ENCODE measurements around the gene PCDHGB3.
A peak's percentile ranks its signal among the peaks of the same experiment; 100 is the strongest.
"Not testable (repeated sequence)": the region's sequence is repeated elsewhere in the genome, so short reads cannot be mapped to it uniquely, and the experiment has no call there.

PCDHGB3 gene

DNA sequence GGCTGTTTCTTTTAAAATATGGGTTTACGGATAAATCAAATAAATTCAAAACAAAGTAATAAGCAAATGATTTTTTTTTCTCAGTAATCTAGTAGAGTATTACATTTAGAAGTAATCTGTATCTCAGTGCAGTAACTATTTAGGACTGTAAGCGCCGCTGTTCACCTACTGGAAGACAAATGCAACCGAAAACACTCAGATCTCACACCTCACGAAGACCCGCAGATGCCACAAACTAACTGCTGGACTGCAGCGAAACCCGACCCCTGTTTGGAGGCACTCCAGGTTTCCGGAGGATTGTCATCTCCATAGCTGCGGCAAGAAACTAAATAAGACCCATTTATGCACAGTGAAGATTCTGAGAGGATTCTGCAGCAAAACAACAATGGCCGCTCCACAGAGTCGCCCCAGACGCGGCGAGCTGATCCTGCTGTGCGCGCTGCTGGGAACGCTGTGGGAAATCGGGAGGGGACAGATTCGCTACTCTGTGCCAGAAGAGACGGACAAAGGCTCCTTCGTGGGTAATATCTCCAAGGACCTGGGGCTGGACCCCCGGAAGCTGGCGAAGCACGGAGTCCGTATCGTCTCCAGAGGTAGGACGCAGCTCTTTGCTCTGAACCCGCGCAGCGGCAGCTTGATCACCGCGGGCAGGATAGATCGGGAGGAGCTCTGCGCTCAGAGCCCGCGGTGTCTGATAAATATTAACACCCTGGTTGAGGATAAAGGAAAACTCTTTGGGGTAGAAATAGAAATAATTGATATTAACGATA, 22.6 kb downstream of the PCDHGB3 start, which contains the start of gene PCDHGA8:
Gene PCDHGA8 (plus strand): TSS at position 205 of the 770 bp plus-strand sequence. CDS start 181 bp downstream, at position 386.
- no peak for DNase-seq (ENCODE audit: low read depth)

DNA sequence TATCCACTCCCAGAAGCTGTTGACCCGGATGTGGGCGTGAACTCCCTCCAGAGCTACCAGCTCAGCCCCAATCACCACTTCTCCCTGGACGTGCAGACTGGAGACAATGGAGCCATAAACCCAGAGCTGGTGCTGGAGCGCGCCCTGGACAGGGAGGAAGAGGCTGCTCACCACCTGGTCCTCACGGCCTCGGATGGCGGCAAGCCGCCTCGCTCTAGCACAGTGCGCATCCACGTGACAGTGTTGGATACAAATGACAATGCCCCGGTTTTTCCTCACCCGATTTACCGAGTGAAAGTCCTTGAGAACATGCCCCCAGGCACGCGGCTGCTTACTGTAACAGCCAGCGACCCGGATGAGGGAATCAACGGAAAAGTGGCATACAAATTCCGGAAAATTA, 23.2 kb downstream of the PCDHGB3 start:
- no peak for DNase-seq (ENCODE audit: low read depth)

DNA sequence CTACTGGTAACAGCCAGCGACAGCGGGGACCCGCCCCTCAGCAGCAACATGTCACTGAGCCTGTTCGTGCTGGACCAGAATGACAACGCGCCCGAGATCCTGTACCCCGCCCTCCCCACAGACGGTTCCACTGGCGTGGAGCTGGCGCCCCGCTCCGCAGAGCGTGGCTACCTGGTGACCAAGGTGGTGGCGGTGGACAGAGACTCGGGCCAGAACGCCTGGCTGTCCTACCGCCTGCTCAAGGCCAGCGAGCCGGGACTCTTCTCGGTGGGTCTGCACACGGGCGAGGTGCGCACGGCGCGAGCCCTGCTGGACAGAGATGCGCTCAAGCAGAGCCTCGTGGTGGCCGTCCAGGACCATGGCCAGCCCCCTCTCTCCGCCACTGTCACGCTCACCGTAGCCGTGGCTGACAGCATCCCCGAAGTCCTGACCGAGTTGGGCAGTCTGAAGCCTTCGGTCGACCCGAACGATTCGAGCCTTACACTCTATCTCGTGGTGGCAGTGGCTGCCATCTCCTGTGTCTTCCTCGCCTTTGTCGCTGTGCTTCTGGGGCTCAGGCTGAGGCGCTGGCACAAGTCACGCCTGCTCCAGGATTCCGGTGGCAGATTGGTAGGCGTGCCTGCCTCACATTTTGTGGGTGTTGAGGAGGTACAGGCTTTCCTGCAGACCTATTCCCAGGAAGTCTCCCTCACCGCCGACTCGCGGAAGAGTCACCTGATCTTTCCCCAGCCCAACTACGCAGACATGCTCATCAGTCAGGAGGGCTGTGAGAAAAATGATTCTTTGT, 24.6 kb downstream of the PCDHGB3 start:
- DNase-seq (ENCODE audit: low read depth) = not testable (repeated sequence)

DNA sequence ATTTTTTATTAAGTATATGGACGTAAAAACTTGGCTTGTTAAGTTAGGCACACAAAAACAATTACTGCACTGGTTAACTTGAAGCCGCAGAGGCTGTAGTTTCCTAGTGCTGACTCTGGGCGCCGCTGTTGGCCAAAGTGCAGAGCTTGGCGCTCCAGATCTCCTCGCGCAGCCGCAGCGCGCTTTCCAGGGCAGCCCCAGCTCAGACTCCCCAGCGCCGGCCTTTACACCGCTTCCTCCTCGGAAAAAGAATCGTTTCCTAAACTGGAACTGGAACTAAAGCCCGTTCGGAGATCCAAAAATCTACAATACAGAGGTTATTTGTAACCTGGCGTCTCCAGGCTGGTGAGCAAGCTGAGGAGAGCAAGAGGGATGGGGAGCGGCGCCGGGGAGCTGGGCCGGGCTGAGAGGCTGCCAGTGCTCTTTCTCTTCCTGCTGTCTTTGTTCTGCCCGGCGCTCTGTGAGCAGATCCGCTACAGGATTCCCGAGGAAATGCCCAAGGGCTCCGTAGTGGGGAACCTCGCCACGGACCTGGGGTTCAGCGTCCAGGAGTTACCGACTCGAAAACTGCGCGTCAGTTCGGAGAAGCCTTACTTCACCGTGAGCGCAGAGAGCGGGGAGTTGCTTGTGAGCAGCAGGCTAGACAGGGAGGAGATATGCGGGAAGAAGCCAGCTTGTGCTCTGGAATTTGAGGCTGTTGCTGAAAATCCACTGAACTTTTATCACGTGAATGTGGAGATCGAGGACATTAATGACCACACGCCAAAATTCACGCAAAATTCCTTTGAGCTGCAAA, 27.9 kb downstream of the PCDHGB3 start, which contains the start of gene PCDHGB5:
Gene PCDHGB5 (plus strand): TSS at position 192 of the 796 bp plus-strand sequence. CDS start 181 bp downstream, at position 373.
- DNase-seq (ENCODE audit: low read depth) = peak; percentile 53

- DNase-seq (ENCODE audit: low read depth) = no peak
Measured at GRCh38 chr5:141398608-141399007, 28.6 kb downstream of the PCDHGB3 start.

GRCh38 chr5:141399555-141400258, 29.7 kb downstream of the PCDHGB3 start:
- DNase-seq (ENCODE audit: low read depth) = no peak

GRCh38 chr5:141402553-141403243, 32.7 kb downstream of the PCDHGB3 start, which contains the start of gene PCDHGA9:
PCDHGA9 (plus strand) TSS chr5:141402778; CDS start chr5:141402953, 175 bp downstream.
- no peak for DNase-seq (ENCODE audit: low read depth)

GRCh38 chr5:141403387-141403786, 33.3 kb downstream of the PCDHGB3 start:
- no peak for DNase-seq (ENCODE audit: low read depth)

- DNase-seq (ENCODE audit: low read depth) = peak; percentile 26
Measured at GRCh38 chr5:141407790-141408505, 37.9 kb downstream of the PCDHGB3 start, which contains the start of gene PCDHGB6. PCDHGB6 (plus strand) TSS chr5:141408021; CDS start chr5:141408203, 182 bp downstream.

DNA sequence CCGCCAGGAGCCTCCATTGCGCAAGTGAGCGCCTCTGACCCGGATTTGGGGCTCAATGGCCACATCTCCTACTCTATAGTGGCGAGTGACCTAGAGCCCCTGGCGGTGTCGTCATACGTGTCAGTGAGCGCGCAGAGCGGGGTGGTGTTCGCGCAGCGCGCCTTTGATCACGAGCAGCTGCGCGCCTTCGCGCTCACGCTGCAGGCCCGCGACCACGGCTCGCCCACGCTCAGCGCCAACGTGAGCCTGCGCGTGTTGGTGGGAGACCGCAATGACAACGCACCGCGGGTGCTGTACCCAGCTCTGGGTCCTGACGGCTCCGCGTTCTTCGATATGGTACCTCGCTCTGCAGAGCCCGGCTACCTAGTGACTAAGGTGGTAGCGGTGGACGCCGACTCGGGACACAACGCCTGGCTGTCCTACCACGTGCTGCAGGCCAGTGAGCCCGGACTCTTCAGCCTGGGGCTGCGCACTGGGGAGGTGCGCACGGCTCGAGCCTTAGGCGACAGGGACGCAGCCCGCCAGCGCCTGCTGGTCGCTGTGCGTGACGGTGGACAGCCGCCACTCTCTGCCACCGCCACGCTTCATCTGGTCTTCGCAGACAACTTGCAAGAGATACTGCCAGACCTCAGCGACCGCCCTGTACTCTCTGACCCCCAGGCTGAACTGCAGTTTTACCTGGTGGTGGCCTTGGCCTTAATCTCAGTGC, 39.7 kb downstream of the PCDHGB3 start:
- DNase-seq (ENCODE audit: low read depth) = no peak

DNA sequence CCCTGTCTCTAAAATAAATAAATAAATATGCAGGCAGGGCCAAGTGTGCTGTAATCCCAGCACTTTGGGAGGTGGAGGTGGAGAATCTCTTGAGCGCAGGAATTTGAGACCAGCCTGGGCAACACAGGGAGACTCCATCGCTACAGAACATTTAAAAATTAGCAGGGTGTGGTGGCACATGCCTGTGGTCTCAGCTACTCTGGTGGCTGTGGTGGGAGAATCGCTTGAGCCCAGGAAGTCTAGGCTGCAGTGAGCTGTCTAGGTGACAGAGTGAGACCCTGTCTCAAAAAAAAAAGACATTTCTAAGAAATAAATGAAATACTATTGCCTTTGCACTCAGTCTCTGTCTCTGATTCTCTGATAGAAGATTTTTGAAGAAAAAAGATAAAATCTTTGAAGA, 41.5 kb downstream of the PCDHGB3 start:
- no peak for DNase-seq (ENCODE audit: low read depth)

DNA sequence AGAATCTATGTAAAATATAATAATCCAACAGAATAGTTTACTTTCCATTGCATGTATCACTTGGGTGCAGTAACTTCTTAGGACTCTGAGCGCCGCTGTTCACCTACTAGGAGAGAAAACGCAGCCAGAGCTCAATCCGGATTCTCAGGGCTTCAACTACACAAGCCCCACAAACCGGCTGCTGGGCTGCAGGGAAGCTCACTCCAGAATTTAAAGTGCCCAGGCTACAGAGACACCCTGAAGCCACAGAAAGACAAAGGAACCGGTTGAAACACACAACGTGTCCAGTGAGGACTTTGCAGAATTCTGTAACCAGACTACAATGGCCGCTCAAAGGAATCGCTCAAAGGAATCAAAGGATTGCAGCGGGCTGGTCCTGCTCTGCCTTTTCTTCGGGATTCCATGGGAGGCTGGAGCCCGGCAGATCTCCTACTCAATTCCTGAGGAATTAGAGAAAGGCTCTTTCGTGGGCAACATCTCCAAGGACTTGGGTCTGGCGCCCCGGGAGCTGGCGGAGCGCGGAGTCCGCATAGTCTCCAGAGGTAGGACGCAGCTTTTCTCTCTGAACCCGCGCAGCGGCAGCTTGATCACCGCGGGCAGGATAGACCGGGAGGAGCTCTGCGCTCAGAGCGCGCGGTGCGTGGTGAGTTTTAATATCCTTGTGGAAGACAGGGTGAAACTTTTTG, 43.0 kb downstream of the PCDHGB3 start, which contains the start of gene PCDHGA10:
Gene PCDHGA10 (plus strand): TSS at position 134 of the 686 bp plus-strand sequence. CDS start 189 bp downstream, at position 323.
- DNase-seq (ENCODE audit: low read depth) = peak; percentile 67

- no peak for DNase-seq (ENCODE audit: low read depth)
Measured at GRCh38 chr5:141413540-141414069, 43.6 kb downstream of the PCDHGB3 start.

DNA sequence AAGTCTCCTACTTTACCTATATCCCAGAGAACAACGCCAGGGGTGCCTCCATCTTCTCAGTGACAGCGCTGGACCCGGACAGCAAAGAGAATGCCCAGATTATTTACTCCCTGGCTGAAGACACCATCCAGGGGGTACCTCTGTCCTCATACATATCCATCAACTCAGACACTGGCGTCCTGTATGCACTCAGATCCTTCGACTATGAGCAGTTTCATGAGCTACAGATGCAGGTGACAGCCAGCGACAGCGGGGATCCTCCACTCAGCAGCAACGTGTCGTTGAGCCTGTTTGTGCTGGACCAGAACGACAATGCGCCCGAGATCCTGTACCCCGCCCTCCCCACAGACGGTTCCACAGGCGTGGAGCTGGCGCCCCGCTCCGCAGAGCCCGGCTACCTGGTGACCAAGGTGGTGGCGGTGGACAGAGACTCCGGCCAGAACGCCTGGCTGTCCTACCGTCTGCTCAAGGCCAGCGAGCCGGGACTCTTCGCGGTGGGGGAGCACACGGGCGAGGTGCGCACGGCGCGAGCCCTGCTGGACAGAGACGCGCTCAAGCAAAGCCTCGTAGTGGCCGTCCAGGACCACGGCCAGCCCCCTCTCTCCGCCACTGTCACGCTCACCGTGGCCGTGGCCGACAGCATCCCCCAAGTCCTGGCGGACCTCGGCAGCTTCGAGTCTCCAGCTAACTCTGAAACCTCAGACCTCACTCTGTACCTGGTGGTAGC, 44.7 kb downstream of the PCDHGB3 start:
- DNase-seq (ENCODE audit: low read depth) = not testable (repeated sequence)

DNA sequence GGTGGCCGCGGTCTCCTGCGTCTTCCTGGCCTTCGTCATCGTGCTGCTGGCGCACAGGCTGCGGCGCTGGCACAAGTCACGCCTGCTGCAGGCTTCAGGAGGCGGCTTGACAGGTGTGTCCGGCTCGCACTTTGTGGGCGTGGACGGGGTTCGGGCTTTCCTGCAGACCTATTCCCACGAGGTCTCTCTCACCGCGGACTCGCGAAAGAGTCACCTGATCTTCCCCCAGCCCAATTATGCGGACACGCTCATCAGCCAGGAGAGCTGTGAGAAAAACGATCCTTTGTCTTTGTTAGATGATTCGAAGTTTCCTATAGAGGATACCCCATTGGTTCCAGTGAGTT, 45.2 kb downstream of the PCDHGB3 start:
- not testable (repeated sequence) for DNase-seq (ENCODE audit: low read depth)

DNA sequence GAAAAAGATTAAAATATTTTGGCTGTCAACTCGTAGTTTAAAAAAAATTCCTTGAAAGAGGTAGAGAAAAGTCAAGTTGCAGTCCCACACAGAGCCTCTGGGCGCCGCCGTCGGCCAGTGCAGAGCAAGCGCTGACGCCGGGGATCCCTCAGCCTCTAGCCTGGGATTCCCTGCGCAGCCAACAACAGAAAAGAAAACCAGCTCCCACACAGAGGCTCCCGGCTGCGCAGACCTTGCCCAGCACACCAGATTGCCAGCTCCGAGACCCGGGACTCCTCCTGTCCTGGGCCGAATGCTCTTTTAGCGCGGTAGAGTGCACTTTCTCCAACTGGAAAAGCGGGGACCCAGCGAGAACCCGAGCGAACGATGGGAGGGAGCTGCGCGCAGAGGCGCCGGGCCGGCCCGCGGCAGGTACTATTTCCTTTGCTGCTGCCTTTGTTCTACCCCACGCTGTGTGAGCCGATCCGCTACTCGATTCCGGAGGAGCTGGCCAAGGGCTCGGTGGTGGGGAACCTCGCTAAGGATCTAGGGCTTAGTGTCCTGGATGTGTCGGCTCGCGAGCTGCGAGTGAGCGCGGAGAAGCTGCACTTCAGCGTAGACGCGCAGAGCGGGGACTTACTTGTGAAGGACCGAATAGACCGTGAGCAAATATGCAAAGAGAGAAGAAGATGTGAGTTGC, 47.6 kb downstream of the PCDHGB3 start, which contains the start of gene PCDHGB7:
Gene PCDHGB7 (plus strand): TSS at position 184 of the 679 bp plus-strand sequence. CDS start 183 bp downstream, at position 367.
- DNase-seq (ENCODE audit: low read depth) = peak; percentile 75
